Measurements from ENCODE around the gene ATP5F1D. TPM values are rescaled to one million over a fixed set of nuclear protein-coding genes. Genes with fewer than 3 reads are reported as not detected.

Gene ATP5F1D
- total RNA-seq, 1 experiment from 2014 or later: 102 TPM

GRCh38 chr19:1234051-1234954 lies 7.2 kb upstream of the ATP5F1D start:
- H3F3A ChIP-seq (ENCODE audit: low read length, unreplicated experiment): no peaks in the 10 kb centered on the region
- H3K9me2 ChIP-seq (replicated peaks; ENCODE audit: low read length): no peaks in the 10 kb centered on the region
- ATAC-seq (no peak), DNase-seq (no peak)
- intact Hi-C loops (cut with micrococcal nuclease): no loop called here
- no peaks in the 10 kb centered on the region for H3K36me3 ChIP-seq (ENCODE audit: low read depth, low read length)
- H3K4me3 ChIP-seq (ENCODE audit: low read length): no peak overlapping the region
- H3K27ac ChIP-seq (ENCODE audit: low read length): no peak overlapping the region
- H3K9me3 ChIP-seq (ENCODE audit: low read length): no peaks in the 10 kb centered on the region
- no peak overlapping the region for H2AFZ ChIP-seq (ENCODE audit: low read length)
- ChIA-PET CTCF (no interaction called here), POLR2A (ENCODE audit: unreplicated experiment) (no interaction called here)
- no peaks in the 10 kb centered on the region for H4K20me1 ChIP-seq (ENCODE audit: low read length)
- peaks cover 11% of the 10 kb centered on the region for H3K4me1 ChIP-seq (ENCODE audit: insufficient read depth, low read length)
- H3K27me3 ChIP-seq (ENCODE audit: low read length): no peaks in the 10 kb centered on the region
- no peaks in the 10 kb centered on the region for H3K79me2 ChIP-seq (ENCODE audit: low read length)
- no peak overlapping the region for H3K9ac ChIP-seq (ENCODE audit: low read length)
- H3K4me2 ChIP-seq (ENCODE audit: low read length): no peak overlapping the region
- TF ChIP-seq, protein P1, sequence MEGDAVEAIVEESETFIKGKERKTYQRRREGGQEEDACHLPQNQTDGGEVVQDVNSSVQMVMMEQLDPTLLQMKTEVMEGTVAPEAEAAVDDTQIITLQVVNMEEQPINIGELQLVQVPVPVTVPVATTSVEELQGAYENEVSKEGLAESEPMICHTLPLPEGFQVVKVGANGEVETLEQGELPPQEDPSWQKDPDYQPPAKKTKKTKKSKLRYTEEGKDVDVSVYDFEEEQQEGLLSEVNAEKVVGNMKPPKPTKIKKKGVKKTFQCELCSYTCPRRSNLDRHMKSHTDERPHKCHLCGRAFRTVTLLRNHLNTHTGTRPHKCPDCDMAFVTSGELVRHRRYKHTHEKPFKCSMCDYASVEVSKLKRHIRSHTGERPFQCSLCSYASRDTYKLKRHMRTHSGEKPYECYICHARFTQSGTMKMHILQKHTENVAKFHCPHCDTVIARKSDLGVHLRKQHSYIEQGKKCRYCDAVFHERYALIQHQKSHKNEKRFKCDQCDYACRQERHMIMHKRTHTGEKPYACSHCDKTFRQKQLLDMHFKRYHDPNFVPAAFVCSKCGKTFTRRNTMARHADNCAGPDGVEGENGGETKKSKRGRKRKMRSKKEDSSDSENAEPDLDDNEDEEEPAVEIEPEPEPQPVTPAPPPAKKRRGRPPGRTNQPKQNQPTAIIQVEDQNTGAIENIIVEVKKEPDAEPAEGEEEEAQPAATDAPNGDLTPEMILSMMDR (conservative IDR thresholded peaks at IDR 0.05; ENCODE audit: low read depth, low read length): no peak
- TF ChIP-seq EZH2phosphoT487 (IDR thresholded peaks at IDR 0.05; ENCODE audit: borderline replicate concordance, low read length): no peak
- TF ChIP-seq EZH2 (IDR thresholded peaks at IDR 0.05; ENCODE audit: low read length, unreplicated experiment): no peak
- BruUV-seq (replicated peaks): no TSS peak

DNA sequence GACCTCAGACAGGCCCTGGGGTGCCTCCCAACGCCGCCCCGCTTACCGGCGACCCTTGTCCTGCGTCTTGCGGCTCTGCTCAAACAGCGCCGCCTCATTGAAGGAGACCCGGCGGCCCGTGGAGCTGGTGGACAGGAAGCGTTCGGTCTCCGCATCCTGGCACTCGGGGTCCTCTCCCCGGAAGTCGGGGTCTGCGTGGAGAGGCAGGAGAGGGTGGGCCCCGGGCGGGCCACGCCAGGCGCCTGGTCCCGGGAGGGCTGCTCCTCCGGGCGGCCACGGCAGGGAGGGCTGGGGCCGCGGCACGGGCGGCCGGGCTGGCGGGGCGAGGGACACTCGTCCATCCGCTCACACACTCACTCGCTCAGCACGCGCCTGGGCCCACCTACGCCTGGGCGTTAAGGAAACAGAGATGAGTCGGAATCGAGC lies 6.6 kb upstream of the ATP5F1D start:
- peaks cover 11% of the 10 kb centered on the region for H3K4me1 ChIP-seq (ENCODE audit: insufficient read depth, low read length)
- no peaks in the 10 kb centered on the region for H3K36me3 ChIP-seq (ENCODE audit: low read depth, low read length)
- no peak overlapping the region for H3K9ac ChIP-seq (ENCODE audit: low read length)
- no peak overlapping the region for H3K27ac ChIP-seq (ENCODE audit: low read length)
- TF ChIP-seq, protein P1 (conservative IDR thresholded peaks at IDR 0.05; ENCODE audit: low read depth, low read length): no peak
- TF ChIP-seq EZH2 (IDR thresholded peaks at IDR 0.05; ENCODE audit: low read length, unreplicated experiment): no peak
- no peak for TF ChIP-seq EZH2phosphoT487 (IDR thresholded peaks at IDR 0.05; ENCODE audit: borderline replicate concordance, low read length)
- ChIA-PET CTCF (no interaction called here), POLR2A (ENCODE audit: unreplicated experiment) (no interaction called here)
- no peak overlapping the region for H3K4me3 ChIP-seq (ENCODE audit: low read length)
- DNase-seq (no peak), ATAC-seq (no peak)
- no peaks in the 10 kb centered on the region for H3K79me2 ChIP-seq (ENCODE audit: low read length)
- H3K4me2 ChIP-seq (ENCODE audit: low read length): no peak overlapping the region
- H3K9me3 ChIP-seq (ENCODE audit: low read length): no peaks in the 10 kb centered on the region
- intact Hi-C loops (cut with micrococcal nuclease): no loop called here
- H3K27me3 ChIP-seq (ENCODE audit: low read length): no peaks in the 10 kb centered on the region
- no TSS peak for BruUV-seq (replicated peaks)
- no peaks in the 10 kb centered on the region for H3K9me2 ChIP-seq (replicated peaks; ENCODE audit: low read length)
- no peak overlapping the region for H2AFZ ChIP-seq (ENCODE audit: low read length)
- no peaks in the 10 kb centered on the region for H4K20me1 ChIP-seq (ENCODE audit: low read length)
- H3F3A ChIP-seq (ENCODE audit: low read length, unreplicated experiment): no peaks in the 10 kb centered on the region

Measured in PC-3 (cell line).